CD4-positive, alpha-beta T cell treated with Interleukin-4 for 4 hours (primary cell): Measurements from ENCODE around the gene DCDC2C.

Experiments used
- DNase-seq: peaks from one replicate; pipeline ENCODE4 v3.0.0-alpha.2; 2020

DCDC2C gene

DNA sequence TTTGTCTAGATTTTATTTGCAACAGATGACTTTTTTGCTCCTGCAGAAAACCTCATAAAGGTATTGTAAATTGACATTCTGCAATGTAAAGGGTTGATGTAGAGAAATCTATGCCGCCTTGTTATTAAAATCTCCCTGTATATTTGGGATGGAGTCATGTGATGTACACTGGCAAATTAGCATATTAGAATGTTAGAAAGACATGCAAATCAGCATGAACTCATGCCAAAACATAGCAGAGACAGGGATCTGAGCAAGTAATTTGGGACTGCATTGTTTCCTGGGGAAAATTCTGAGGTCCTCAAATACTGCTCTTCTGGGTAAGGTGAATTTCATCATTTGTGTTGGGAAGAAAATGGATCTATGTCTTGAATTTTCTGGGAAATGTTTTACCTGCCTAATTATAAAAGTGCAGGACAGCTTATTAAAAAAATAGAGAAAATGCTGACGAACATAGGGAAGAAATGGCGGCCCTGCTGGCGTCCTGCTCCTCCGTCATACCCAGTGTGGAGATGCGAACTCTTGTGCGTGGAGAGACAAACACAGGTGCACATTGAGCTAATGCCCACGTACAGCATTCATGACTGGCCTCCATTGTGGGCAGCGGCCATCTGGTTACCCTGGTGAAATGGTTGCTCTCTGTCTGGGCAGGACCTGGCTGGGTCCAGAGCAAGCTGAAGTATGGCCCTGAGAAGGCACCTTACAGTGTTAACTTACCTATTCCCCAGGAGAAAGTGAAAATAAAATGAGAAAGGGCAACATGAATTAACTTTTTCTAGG lies 29.1 kb upstream of the DCDC2C start:
- DNase-seq: no peak

GRCh38 chr2:3675687-3676086 lies 27.7 kb upstream of the DCDC2C start:
- DNase-seq: no peak

- DNase-seq: no peak
Measured at GRCh38 chr2:3677436-3677835, 25.9 kb upstream of the DCDC2C start.

- DNase-seq: no peak
Measured at GRCh38 chr2:3678212-3678611, 25.2 kb upstream of the DCDC2C start.

- no peak for DNase-seq
Measured at GRCh38 chr2:3679180-3679579, 24.2 kb upstream of the DCDC2C start.

GRCh38 chr2:3679616-3680393 lies 23.6 kb upstream of the DCDC2C start:
- no peak for DNase-seq

DNA sequence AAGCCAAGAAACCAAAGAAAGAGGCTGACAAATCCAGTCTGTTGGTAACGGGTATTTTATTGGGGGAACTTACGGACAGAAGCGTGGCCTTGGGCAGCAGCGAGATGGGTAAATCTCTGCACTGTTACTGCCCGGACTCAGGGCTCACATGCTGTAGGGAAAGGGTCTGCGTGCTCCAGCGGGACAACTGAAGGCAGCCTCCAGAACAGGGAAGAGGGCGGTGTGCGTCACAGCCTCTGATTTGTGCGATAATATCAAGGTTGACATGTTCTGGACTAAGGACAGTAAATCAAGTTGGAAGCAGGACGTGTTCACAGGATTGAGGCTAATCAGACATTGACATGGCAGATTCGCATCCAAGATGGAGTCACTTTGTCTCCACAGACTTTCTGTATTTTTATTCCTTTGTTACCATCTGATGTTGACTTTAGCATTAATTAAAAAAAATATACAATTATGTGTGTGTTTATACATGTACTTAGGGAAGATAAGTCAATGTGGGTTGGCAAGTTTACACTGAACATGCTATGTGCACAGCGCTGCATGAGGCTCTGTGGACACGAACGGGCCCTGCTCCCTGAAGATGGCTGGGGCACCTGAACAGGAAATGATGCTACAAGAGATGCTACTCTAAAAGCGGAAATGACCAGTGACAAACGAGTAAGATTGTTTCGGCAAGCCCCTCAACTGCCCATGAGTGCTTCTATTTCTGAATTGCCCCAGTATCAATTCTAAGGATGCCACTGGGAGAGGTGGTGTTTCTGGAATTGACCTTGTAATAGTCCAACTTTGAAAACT lies 22.6 kb upstream of the DCDC2C start:
- DNase-seq: no peak

GRCh38 chr2:3681625-3682024 lies 21.8 kb upstream of the DCDC2C start:
- no peak for DNase-seq

DNA sequence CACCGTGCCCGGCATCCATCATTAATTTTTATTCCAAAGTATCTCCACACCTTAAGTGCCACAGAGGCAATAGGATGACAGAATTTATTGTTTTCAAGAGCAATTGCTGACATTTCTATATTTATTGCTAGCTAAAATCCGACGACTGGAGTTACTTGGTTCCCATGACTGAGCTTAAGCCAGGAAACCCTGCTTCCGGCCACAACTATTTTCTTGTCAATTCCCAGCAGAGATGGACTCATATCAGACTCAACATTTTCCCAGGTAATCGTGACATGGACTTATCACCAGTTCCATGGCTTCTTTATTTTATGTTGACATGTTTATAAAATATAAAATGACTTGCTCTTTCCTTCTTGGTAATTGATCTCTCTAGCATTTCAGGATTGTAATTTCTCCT lies 20.6 kb upstream of the DCDC2C start:
- no peak for DNase-seq

- no peak for DNase-seq
Measured at GRCh38 chr2:3683748-3684454, 19.5 kb upstream of the DCDC2C start.

- DNase-seq: no peak
Measured at GRCh38 chr2:3689998-3690748, 13.2 kb upstream of the DCDC2C start.

DNA sequence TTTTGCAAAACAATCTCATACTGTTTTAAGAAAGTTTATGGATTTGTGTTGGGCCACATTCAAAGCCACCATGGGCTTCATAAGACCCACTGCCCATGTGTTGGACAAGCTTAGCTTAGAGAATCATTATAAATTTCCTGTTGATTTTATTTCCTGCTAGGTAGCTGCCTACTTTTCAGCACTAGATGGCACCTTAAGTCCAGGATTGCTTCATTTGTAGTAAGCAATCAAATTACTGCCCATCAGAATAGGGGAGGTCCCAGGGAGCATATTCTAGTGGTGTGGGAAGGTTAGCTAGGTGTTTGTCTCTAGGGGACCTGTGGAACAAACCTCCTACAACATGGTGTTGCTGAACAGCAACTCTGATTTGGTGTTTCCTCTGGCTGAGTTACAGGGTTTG lies 11.0 kb upstream of the DCDC2C start:
- DNase-seq: no peak

DNA sequence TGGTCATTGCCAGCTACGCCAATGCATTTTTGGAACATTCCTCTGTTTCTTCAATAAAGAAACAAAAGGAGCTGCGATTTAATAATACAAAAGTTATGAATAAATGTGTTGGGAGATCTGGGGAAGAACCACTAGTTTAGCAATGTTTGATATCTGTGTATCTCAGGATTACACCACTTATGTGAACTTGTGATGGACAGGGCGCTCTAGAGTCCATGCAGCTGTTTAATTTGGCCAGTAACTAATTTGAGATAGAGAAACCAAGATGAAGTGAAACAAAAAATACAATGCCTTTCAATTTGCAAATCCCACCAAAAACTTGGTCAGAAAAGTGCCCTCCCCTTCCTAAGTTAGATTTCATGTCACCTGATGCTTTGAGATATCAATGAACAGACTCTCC lies 6.8 kb upstream of the DCDC2C start:
- no peak for DNase-seq

DNA sequence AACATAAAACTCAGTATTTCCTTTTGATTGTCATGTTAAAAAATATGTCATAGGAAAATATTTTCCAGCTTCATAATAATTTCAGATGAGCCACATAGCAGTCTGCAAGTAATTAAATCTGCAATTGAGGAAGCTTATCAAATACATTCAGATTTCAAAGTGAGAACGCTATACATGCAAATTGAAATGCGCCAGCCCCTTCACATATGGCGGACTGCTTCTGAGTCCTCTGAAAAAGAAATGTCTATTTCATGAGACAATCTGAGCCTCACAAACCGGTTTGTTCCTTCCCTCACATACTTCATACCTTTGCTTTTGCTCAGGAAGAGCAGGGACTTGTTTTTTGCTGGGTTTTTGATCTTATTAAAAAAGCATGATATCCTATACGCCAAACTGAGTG lies 2.3 kb upstream of the DCDC2C start:
- DNase-seq: no peak

- DNase-seq: no peak
Measured at GRCh38 chr2:3703757-3704355, 481 bp downstream of the DCDC2C start.

DNA sequence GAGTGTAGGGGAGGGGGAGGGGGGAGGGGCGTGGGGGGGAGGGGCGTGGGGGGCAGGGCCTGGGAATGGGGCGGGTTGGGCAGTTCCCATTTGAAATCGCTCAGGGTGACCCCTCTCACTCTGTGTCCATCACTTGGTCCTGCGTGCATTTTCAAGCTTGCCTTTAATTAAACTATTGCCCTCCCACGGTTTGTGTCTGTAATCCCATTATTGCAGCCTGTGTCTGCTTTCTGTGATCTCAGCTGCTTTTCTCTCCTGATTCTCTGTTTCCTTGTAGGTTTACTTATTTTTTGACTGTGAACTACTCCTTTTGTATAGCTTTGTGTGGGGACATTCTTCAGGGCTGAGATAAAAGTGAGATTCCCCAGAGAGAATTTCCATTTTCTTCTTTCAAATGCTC lies 1.3 kb downstream of the DCDC2C start:
- DNase-seq: no peak

DNA sequence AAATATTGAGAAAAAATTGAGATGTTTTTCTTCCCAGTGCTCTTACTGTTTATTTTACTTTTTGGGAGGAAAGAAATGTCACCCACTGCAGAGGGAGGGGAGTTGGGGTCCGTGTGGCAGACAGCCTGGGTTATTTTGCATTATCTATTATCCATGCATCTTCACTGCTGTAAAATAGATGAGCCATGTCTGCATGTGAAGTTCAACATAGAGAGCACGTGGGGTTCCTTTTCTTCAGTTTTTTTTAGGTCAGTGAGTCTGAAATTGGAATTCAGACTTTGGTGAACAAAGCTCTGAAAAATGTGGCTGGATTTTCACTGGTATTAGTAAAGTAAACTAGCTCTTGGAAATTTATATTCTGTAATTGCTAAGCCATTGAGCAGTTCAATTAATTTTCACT lies 2.4 kb downstream of the DCDC2C start:
- DNase-seq: no peak

DNA sequence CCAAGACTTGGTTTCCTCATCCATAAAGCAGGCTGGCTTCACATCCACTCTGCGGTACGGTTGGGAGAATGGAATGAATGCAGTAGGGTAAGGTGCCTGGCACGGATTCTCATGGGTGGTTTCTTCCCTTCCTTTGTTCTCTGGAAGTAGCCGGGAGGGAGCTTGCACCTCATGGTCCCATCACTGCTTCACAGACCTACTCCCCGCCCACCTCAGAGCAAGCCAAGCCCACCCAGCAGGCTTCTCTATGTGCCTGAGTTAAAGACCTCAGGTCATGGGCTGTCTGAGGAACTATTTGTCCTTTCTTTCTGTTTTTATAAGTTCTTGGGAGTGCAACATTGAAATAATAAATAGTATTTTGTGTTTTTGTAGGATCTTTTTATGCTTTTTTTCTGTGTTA lies 3.5 kb downstream of the DCDC2C start:
- no peak for DNase-seq

DNA sequence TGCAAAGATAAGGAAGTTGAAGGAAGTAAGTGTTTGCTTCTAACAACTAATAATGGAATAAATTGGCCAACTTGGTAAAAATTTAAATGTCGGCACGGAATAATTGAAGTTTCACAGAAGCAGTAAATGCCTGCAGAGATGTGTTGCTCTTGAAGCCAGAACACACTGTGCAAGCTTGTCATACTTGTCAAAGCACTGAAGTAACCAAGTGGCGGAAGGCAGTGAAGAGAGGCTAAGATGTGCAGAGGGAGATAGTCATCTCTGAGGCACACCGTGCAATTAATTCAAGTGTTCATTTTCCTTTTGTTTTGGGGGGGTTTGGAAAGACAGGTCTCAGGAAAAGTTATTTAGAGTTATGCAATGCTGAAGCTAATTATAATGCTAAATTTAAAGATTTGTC lies 5.2 kb downstream of the DCDC2C start:
- no peak for DNase-seq

GRCh38 chr2:3709225-3709624 lies 5.8 kb downstream of the DCDC2C start:
- no peak for DNase-seq

DNA sequence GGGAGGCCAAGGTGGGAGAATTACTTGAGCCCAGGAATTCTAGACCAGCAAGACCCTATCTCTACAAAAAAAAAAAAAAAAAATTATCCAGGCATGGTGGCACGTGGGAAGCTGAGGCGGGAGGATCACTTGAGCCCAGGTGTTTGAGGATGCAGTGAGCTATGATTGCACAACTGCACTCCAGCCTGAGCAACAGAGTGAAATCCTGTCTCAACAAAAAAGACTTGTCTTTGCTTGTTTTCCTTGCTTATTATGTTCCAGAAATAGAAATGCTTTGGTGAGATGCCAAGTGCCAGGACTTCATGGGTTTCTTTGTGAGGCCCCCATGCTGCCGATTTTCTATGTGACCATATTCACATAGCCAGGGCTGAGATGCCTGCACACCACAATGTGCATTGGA lies 9.0 kb downstream of the DCDC2C start:
- DNase-seq: no peak
